Mucosa of gallbladder (tissue), 1 donor: ENCODE measurements around the gene RPTOR. TPM values are rescaled to one million over a fixed set of nuclear protein-coding genes. Genes with fewer than 3 reads are reported as not detected.
"Not testable (repeated sequence)": the region's sequence is repeated elsewhere in the genome, so short reads cannot be mapped to it uniquely, and the experiment has no call there.

Experiments
- DNase-seq: peaks from one replicate; pipeline ENCODE4 v3.0.0-alpha.2; 2020; ENCODE audit warnings: low spot score
- total RNA-seq: library from RNA; stranded (reverse); gene quantifications from one replicate; pipeline ENCODE4 v1.2.1, GENCODE V29; 2021
- donor health status: DM: no; HTN: no; CAD: no.

Gene RPTOR
- total RNA-seq, 1 donor from 2014 or later, result 37.5 TPM

DNA sequence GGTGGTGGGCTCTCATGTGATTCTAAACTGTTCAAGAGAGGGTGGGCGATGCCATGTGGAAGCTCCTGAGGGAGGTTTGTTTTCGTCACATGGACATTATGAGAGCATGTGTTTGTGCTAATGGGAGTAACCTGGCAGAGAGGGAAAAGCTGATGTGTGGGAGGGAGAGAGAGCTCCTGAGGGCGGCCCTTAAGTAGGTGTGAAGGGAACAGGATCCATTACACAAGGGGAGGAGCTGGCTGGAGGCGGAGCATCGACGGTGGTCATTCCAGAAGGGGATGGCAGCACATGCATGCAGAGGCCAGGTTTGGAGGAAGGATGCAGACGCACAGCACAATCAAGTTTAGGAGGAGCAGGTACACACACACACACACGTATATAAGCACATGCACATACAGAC lies 197.5 kb downstream of the RPTOR start:
- DNase-seq, result no peak

DNA sequence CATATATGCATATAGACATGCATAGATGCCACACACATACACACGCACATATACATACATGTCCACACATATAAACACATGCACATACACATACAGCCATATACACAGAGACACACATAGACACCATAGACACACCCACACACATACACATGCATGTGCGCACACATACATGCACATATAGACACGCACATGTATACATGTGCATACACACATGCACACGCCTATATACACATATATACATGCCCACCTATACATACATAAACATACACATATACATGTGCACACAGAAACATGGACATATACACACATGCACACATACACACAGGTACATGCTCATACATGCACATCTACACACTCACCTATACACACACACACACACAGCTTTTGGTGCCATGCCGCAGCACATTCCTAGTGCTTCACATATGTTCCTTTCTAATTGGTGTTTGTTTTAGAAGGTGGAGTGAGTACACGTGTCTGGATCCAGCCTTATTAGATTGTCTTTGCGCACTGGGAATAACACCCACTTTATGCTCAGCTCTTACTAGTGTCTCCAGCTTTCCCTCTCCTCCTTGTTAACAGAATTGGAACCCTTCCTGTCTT lies 198.0 kb downstream of the RPTOR start:
- no peak for DNase-seq

DNA sequence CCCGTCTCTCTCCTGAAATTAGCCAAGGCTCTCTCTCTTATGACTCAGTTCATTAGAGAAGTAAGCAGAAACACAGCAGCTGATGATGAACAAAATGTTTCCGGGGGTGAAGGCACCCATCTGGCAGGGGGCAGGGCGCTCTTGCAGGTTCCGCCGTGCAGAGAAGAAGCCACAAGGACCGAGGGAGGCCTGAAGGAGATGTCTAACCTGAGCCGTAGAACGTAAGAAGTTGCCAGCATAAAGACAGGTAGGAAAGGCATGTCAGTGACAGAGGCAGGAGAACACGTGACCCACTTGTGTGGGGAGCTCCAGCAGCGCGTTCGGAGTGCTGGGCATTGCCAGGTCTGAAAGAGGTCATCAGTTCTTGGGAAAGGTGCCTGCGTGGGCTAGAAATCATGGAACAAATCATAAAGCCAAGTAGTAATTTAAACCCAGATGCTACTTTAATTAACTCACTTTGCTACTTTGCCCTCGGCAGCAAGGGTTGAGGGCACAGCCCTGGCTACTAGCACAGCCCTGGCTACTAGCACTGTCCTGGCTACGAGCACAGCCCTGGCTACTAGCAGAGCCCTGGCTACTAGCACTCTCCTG lies 198.6 kb downstream of the RPTOR start:
- DNase-seq, result no peak

DNA sequence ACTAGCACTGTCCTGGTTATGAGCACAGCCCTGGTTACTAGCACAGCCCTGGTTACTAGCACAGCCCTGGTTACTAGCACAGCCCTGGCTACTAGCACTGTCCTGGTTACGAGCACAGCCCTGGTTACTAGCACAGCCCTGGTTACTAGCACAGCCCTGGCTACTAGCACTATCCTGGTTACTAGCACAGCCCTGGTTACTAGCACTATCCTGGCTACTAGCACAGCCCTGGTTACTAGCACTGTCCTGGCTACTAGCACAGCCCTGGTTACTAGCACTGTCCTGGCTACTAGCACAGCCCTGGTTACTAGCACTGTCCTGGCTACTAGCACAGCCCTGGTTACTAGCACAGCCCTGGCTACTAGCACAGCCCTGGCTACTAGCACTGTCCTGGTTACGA lies 199.3 kb downstream of the RPTOR start:
- DNase-seq, result not testable (repeated sequence)

DNA sequence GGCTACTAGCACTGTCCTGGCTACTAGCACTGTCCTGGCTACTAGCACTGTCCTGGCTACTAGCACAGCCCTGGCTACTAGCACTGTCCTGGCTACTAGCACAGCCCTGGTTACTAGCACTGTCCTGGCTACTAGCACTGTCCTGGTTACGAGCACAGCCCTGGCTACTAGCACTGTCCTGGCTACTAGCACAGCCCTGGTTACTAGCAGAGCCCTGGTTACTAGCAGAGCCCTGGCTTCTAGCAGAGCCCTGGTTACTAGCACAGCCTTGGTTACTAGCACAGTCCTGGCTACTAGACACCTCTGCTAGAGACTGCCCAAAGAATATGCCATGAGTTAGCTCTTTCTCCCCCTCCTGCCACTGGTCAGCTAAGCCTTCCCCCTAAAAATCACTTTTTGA lies 200.1 kb downstream of the RPTOR start:
- DNase-seq, result not testable (repeated sequence)

DNA sequence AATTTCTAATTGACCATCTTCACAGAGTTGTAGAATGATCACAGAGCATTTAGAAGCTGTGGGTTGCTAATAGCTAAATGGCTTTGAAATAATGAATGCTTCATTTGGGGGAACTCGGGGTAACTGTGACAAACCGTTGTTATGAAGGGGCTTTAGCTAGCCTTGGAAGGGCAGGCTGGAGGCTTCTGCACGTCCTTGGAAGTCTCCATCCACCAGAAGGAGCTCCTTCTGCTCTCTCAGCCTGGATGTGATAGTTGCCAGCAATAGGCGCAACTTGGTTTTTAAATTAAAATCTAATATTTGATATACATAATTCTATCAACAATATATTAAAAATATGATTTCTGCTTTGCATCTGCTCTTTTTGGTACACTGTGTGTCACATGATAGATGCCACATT lies 200.5 kb downstream of the RPTOR start:
- no peak for DNase-seq

DNA sequence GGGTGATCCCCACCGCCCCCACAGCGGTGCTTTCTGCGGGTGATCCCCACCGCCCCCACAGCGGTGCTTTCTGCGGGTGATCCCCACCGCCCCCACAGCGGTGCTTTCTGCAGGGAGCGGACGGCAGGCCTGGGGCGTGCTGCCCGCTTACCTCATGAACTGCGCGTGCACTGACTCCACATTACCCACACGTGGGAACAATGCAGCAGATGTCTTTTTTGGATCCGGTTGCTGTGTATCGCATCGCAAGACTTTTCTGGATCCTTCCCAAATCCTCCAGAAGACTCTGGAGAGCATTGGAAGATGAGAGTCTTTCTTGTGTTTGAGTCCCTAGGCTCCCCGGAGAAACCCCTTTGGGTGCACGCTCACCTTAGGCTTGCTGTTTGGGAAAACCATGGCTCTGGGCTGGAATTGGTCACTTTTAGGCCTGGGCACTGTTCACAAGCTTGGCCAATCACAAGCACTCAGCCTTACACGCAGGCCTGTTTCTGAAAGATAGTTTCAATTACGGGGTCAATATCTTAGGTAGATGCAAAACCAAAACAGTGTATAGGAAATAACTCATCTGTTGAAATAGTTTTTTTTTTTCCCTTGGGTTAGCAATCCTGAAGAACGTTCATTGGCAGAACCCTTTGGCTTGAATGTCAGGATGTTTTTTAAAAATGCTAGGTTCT lies 201.8 kb downstream of the RPTOR start:
- DNase-seq, result no peak

DNA sequence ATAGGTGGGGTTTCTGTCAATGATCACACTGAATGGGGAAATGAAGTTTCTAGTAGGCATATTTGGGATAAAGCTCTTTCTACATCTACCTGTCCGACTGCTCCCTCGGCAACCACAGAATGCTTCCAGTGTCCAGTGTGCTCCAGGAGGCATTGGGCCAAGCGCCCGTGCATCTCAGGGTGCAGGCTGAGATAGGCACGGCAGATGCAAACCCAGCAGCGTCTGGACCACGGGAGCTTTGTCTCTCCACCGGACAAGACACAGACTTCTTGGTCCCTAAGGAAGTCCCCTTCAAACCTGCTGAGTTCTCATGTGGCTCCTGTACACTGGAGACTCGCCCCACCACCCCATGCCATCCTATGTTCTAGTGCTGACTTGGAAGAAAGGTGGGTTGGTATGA lies 202.8 kb downstream of the RPTOR start:
- no peak for DNase-seq

DNA sequence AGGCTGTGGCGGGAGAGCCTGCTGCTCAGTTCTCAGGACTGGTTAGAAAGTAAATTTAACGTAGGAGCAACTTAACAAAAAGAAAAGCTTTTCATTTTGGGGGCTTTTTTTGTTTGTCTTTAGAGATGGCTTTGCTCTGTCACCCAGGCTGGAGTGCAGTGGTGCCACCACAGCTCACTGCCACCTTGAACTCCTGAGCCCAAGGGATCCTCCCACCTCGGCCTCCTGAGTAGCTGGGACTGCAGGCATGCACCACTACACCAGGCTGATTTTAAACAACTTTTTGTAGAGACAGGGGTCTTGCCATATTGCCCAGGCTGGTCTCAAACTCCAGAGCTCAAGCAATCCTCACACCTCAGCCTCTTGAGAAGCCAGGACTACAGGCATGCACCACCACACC lies 205.0 kb downstream of the RPTOR start:
- DNase-seq, result no peak

DNA sequence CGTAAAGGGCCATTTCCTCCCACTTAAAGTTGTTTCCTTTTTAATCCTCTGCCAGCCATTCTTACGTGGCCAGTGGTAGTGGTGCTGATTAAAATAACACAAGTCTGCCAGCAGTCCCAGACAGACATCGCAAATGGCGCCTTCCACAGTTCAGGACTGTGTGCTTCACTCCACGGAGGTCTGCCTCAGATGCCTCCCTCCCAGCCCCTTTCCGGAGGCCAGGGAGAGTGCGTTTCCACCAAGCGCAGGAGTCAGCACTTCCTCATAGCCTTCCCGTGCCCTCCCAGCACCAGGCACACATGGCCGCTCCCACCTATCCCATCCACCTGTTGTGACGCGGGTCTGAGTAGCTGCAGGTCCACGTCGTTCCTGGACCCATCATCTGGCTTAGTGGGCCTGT lies 205.6 kb downstream of the RPTOR start:
- no peak for DNase-seq

DNA sequence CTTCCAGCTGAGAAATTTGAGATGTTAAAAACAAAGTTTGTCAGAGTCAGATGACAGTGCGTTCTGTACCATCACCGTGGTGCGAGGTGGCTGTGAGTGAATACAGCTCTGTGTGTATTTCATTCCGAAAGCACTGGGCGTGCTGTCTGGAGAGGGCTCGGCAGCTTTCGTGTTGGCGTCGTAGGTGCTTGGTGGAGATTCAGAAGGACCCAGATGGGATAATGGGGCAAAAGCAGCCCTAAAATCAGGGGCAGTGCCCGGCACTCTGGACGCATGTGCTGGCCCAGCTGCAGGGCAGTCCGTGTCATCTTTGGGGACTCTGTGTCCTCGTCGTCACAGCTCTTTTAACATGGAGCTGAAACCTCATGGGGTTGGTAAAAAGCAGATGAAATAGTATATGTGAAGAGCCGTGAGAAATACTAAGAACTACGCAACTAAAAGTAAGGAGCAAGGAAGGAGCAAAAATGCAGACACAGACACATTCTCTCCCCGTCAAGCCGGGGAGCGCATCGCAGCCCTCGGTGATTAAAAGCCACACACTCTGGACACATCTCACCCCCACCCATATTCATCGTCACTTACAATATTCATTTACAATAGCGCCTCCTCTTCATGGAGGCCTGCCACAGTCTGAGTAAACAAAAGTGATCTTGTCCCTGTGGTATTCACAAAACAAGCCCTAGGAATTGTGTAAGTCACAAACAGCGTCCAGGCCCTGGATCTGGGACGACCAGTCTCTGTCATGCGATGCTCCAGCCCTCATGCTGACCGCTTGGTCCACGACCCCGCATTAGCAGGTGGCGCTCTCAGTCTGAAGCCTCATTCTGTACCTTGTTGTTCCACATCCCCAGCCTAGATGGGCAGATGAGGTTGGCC lies 206.7 kb downstream of the RPTOR start:
- DNase-seq, result peak; percentile 39

DNA sequence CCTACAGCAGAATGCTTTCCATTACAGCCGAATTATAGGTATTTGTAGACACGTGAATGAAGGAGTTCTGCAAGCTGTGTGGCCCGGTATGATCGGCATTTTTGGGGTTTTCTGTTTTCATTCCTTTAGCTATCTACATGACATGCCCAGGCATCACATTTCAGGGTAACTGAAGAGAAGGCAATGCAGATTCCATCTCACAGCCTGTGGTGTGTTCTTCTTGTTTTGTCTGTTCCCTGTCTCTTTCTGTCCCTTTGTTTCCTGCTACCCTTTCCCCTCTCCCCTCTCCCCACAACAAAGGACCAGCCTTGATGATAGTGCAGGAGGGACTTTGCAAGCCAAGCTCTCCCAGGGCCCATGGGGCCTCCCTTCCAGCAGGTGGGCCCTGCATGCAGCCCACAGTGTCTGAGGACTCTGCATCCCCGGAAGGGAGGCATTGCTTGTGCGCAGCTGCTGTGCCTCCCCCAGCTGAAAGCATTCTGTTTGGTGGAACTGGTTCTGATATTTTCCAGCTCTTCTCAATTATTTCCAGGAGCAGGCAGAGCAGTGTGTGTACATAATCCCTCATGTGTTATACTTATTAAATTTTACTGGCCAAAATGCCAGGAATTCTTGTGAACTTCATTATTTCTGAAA lies 207.4 kb downstream of the RPTOR start:
- DNase-seq, result no peak

DNA sequence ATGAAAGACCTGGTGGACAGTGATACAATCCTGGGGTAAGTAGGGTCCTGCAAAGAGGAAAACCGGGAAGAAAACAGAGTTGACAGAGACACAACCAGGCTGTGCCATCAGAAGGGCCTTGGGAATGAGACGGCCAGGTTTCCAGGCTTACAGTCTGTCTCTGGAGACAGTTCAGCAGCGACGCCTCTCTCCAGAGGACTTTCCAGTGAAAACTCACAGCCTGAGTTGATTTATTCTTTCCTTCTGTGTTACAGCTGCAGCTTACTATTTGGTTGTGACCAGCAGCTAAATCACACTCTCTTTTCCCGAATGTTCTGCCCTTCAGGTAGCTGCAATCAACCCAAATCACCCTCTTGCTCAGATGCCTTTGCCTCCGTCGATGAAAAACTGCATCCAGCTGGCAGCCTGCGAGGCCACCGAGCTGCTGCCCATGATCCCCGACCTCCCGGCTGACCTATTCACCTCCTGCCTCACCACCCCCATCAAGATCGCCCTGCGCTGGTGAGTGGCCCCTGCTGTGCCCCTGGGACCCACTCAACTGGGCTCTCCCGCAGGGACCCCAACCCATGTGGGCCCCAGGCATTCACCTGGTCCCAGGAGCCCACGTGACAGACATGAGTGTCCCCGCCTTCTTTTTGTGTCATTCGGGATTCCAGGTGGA lies 209.2 kb downstream of the RPTOR start:
- DNase-seq, result no peak

DNA sequence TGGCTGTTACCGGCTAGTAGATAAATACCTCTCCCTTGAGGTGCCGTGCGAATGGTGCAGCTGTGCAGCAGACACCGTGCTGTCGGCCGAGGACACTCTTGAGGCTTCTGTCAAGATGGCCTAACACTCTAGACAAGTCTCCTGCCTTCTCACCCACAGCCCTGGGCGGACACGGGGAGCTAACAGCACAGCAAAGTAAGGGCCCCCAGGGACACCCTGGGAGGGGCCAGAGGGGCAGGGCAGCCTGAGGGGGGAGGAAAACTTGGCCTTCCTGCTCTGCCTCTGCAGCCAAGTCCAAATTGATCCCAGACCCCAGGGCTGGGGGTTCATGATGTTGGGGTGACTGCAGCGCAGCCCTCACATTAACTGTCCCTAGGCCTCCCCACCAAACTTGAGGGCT lies 210.2 kb downstream of the RPTOR start:
- no peak for DNase-seq

DNA sequence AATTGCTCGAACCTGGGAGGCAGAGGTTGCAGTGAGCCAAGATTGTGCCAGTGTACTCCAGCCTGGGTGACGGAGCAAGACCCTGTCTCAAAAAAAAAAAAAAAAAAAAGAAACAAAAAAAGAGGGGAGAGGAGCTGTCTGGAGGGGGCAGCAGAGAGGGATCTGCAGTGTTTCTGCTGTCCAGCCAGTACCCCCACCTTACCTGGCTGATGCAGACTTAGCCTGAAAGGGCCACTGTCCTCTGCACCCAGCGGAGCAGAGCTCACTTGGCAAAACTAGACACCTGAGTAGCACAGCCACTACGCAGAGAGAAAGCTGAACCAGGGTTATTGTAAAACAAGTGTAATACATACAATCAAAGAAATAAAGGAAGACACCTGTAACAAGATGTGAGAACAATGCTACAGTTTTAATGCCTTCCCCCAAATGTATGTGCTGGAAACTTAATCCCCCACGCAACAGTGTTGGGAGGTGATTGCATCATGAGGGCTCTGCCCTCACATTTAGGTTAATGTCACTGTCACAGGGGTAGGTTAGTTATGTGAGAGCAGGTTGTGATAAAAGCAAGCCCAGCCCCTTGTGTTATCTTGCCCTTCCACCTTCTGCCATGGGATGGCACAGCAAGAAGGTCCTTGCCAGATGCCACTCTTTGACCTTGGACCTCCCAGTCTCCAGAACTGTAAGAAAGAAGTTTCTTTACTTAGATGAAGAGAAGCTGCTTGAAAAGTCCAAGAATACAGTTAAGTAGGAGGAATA lies 211.2 kb downstream of the RPTOR start:
- no peak for DNase-seq

DNA sequence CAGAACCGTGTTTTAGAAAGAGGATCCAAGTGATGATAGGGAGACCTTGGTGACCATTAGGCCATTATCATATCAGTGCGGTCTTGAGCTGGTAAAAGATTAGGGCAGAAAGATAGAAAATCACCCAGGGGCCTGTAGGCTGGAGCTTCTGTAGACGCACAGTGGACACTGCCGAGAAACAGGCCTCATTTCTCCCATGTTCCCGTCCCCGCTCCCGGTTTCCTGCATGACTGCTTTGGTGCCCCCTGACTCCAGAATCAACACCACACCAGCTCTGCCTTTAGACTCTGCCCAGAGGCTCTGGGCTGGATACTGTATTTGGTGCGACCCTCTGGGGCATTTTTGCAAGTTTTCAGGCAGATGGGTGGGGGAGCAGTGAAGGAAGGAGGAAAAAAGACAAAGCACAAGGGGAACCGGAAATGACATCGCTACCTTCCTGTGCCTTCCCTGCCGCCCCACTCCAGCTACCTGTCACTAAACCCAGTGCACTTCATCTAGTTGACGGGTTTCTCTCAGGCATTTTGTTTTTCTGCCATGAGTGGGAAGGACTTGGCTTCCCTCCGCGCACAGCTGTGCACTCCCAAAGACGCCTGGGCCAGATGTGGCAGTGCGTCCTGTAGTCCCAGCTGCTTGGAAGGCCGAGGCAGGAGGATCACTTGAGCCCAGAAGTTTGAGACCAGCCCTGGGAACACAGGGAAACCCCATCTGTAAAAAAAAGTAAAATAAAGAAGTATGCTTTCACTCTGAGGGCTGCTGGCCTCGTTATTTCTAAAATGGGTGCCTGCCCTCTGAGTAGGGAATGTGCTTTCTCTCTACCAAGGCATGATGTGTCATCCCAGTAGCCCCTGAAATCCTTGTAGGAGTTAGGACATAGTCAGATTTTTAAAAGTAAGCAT lies 214.1 kb downstream of the RPTOR start:
- DNase-seq, result no peak

DNA sequence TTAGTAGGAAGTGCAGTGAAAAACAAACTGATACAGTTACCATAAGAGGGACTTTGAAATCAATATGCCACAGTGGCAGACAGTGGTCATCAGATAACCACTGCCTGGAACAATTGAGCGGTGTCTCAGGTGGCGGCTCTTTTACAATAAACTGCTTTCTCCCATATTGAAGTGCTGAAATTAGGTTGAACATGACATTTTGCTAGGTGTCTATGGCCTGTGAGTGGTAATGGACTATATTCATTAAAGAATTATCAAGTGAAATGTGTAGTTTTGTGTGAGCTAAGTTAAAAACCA lies 214.7 kb downstream of the RPTOR start:
- no peak for DNase-seq

DNA sequence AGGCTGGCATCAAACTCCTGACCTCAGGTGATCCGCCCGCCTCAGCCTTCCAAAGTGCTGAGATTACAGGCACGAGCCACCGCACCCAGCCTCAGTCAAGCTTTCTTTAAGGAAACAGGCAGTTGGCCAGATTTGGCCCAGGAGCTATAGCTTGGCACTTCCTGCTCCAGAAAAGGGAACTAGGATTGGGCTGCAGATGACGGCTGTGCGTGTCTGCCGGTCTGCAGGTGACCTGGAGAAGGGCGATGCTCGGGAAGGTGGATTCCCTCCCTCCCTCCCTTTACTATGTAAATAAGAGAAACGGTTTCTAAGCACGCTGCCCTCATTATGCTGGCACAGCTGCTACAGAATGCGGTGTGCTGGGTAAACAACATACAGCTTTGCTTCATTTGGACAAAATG lies 215.9 kb downstream of the RPTOR start:
- peak; percentile 45 for DNase-seq

DNA sequence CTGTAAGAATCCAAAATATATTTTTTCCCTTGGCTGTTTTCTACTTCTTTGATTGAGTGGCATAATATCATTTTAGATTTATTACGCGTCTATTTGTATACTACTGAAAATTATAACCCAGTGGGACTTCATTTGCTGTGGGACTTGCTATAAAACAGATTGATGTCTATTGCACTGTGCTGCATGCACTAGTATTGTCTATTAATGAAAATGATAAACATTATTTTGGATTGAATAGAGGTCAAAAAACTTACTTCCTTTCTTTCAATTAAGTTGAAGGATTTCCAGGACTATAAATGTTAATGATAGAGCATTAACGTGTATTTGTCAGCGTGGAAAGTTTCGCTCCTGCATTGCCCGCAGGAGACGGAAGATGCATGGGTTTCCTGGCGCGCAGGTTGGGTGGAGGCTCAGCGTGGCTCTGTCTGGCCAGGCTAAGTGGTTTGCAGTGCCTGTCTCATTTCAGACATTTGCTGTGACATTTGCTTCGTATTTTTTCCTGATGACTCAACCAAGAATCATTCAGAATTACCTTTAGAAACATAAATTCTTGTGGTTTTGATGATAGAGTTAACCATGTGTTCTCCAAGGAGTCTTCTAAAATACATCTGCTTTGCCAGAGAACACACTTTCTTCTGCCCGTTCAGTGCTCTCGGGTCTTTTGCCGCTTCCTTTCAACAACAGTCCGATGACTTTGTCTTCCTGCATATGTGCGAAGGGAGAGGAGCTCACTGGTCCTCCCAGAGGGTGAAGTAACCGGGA lies 216.7 kb downstream of the RPTOR start:
- DNase-seq, result no peak
